K562 (cell line): ENCODE data around the gene TRIM65. TPM values are rescaled to one million over a fixed set of nuclear protein-coding genes. Genes with fewer than 3 reads are reported as not detected.
A peak's percentile ranks its signal among the peaks of the same experiment; 100 is the strongest.

Source experiments
- ATAC-seq: fragments of 200-7000 bp; cut with Tn5 transposase; 3 replicates; pipeline ENCODE4 v1.9.1; 2020; ENCODE audit warnings: moderate library complexity
- BruUV-seq: library from RNA; stranded (reverse); fragments of 400-500 nt; replicated peaks from 2 replicates; lab custom pipeline; 2021; lab: Mats Ljungman, UMichigan
- CTCF ChIA-PET: fragments of 300-600 bp; formaldehyde crosslinking; extraction: SDS; loops from one replicate; lab custom pipeline; 2021; ENCODE audit warnings: low intra/inter-chr PET ratio; lab: Yijun Ruan, JAX
- POLR2A ChIA-PET: fragments of 300-600, 350-650 bp; sonication (Branson Sonifier 250); formaldehyde crosslinking; extraction: SDS; loops from one replicate; lab custom pipeline; 2021; ENCODE audit warnings: antibody characterized with exemption, inconsistent platforms; lab: Yijun Ruan, JAX
- DNase-seq, 4 experiments: peaks; one replicate each; pipeline versions ENCODE4 v3.0.0 to v3.0.0-alpha.2; 2011 to 2018; ENCODE audit warnings: low spot score in 3 of 4, mixed read lengths in 3 of 4; ENCODE audit errors: extremely low read depth in 1 of 4
- FAIRE-seq: peaks from 2 replicates; lab custom pipeline; 2011; peaks lifted over from hg19 to GRCh38; lab: Jason Lieb, UNC
- H2AFZ ChIP-seq: 2 replicates; pipeline ENCODE4 v1.6.0; 2011; ENCODE audit warnings: low read depth, low read length, control low read depth, inconsistent platforms
- H3K27ac ChIP-seq: fragments of 200-600 bp; 3 replicates; pipeline ENCODE4 v1.8.0; 2011; ENCODE audit warnings: low read depth, mild to moderate bottlenecking, control low read depth, inconsistent platforms, low read length, moderate library complexity, mixed read lengths; ENCODE audit errors: extremely low read depth
- H3K27me3 ChIP-seq, 2 experiments: fragments of 300-600 bp in 1 of 2; 2 replicates in 1 of 2; 3 replicates in 1 of 2; pipeline versions ENCODE4 v1.6.0 to v1.8.0; 2011; ENCODE audit warnings: inconsistent platforms in 2 of 2, low read length in 2 of 2, mild to moderate bottlenecking in 1 of 2, mixed read lengths in 1 of 2, moderate library complexity in 1 of 2; ENCODE audit not compliant: control insufficient read depth in 2 of 2, insufficient read depth in 2 of 2
- H3K36me3 ChIP-seq: fragments of 300-600 bp; 3 replicates; pipeline ENCODE4 v1.8.0; 2011; ENCODE audit warnings: mild to moderate bottlenecking, low read length, inconsistent platforms; ENCODE audit not compliant: control insufficient read depth, insufficient read depth
- H3K4me1 ChIP-seq, 2 experiments: fragments of 200-600 bp in 1 of 2; replicated peaks in 1 of 2; 2 replicates in 1 of 2; 3 replicates in 1 of 2; pipeline versions ENCODE4 v1.5.1 to v1.8.0; 2011; ENCODE audit warnings: inconsistent platforms in 2 of 2, low read length in 2 of 2, mild to moderate bottlenecking in 1 of 2, mixed read lengths in 1 of 2, moderate library complexity in 1 of 2; ENCODE audit not compliant: control insufficient read depth in 2 of 2, insufficient read depth in 2 of 2
- H3K4me2 ChIP-seq: 2 replicates; pipeline ENCODE4 v1.6.1; 2011; ENCODE audit warnings: low read length, control low read depth, inconsistent platforms, mixed read lengths; ENCODE audit not compliant: insufficient read depth
- H3K4me3 ChIP-seq: fragments of 200-600 bp; sonication (generic), shearing (Covaris generic); 2 replicates; pipeline ENCODE4 v1.5.1; 2016; ENCODE audit warnings: control low read depth, inconsistent platforms
- H3K79me2 ChIP-seq: fragments of 200-600 bp; 3 replicates; pipeline ENCODE4 v1.8.0; 2011; ENCODE audit warnings: low read length, inconsistent platforms; ENCODE audit not compliant: control insufficient read depth, insufficient read depth
- H3K9ac ChIP-seq, 2 experiments: 2 replicates each; pipeline versions ENCODE4 v1.6.0 to v1.6.1; 2011; ENCODE audit warnings: low read depth in 2 of 2, low read length in 2 of 2, control low read depth in 1 of 2, inconsistent platforms in 1 of 2, mild to moderate bottlenecking in 1 of 2, mixed read lengths in 1 of 2; ENCODE audit not compliant: insufficient read depth in 1 of 2
- H3K9me1 ChIP-seq: one replicate; pipeline ENCODE4 v1.6.0; 2011; ENCODE audit warnings: inconsistent platforms, mild to moderate bottlenecking, low read length, moderate library complexity; ENCODE audit not compliant: control insufficient read depth, insufficient read depth
- H3K9me3 ChIP-seq: replicated peaks from 2 replicates; pipeline ENCODE4 v1.5.1; 2011; ENCODE audit warnings: low read depth, low read length, inconsistent platforms; ENCODE audit not compliant: control insufficient read depth, insufficient read depth
- H4K20me1 ChIP-seq: replicated peaks from 2 replicates; pipeline ENCODE4 v1.6.1; 2011; ENCODE audit warnings: low read length, inconsistent platforms, mixed read lengths; ENCODE audit not compliant: control insufficient read depth, insufficient read depth
- ADNP ChIP-seq: fragments of 200-800 bp; sonication (Bioruptor generic); IDR thresholded peaks from 2 replicates; pipeline ENCODE4 v1.6.1; 2016; ENCODE audit warnings: missing genetic modification characterization, missing compliant biosample characterization
- ARID1B ChIP-seq: fragments of 450-650 bp; IDR thresholded peaks from 2 replicates; pipeline ENCODE4 v1.6.1; 2016; ENCODE audit warnings: antibody characterized with exemption, mild to moderate bottlenecking, inconsistent platforms
- BHLHE40 ChIP-seq: IDR thresholded peaks from 2 replicates; pipeline ENCODE4 v1.6.1; 2011; ENCODE audit warnings: low read length, improper control_type of control experiment
- BRCA1 ChIP-seq, 2 experiments: fragments of 450-650 bp in 1 of 2; sonication (generic) in 1 of 2; formaldehyde crosslinking in 1 of 2; IDR thresholded peaks; 2 replicates each; pipeline versions ENCODE4 v1.5.0 to v1.6.1; 2017 to 2020; ENCODE audit warnings: mild to moderate bottlenecking in 1 of 2, missing genetic modification reagents in 1 of 2
- BRD9 ChIP-seq: fragments of 450-650 bp; IDR thresholded peaks from 2 replicates; pipeline ENCODE4 v1.6.1; 2018; ENCODE audit warnings: low read depth; ENCODE audit not compliant: partially characterized antibody
- E2F4 ChIP-seq: sonication (generic); formaldehyde crosslinking; IDR thresholded peaks from 2 replicates; pipeline ENCODE4 v1.8.0; 2022; ENCODE audit warnings: mild to moderate bottlenecking, low read depth, missing genetic modification reagents
- GMEB1 ChIP-seq: fragments of 250-450 bp; sonication (Bioruptor Pico); IDR thresholded peaks from 2 replicates; pipeline ENCODE4 v1.4.0; 2020; ENCODE audit warnings: mild to moderate bottlenecking
- HNRNPUL1 ChIP-seq: fragments of 200-400 bp; formaldehyde crosslinking; IDR thresholded peaks from 2 replicates; pipeline ENCODE4 v1.6.1; 2017; ENCODE audit warnings: low read length
- POLR2G ChIP-seq: fragments of 200-400 bp; formaldehyde crosslinking; IDR thresholded peaks from 2 replicates; pipeline ENCODE4 v1.6.1; 2017; ENCODE audit warnings: low read depth, mild to moderate bottlenecking, antibody characterized with exemption, low read length, moderate library complexity
- RBFOX2 ChIP-seq: fragments of 200-400 bp; formaldehyde crosslinking; IDR thresholded peaks from 2 replicates; pipeline ENCODE4 v1.6.1; 2017; ENCODE audit warnings: low read depth, mild to moderate bottlenecking, low read length, moderate library complexity
- RFX1 ChIP-seq: fragments of 450-650 bp; IDR thresholded peaks from 2 replicates; pipeline ENCODE4 v1.6.1; 2016; ENCODE audit warnings: mild to moderate bottlenecking, moderate library complexity
- SRSF3 ChIP-seq: fragments of 200-400 bp; formaldehyde crosslinking; IDR thresholded peaks from 2 replicates; pipeline ENCODE4 v1.6.1; 2016; ENCODE audit warnings: mild to moderate bottlenecking, low read length, moderate library complexity; ENCODE audit not compliant: insufficient read depth
- ZBED1 ChIP-seq: IDR thresholded peaks from 2 replicates; pipeline ENCODE4 v1.6.1; 2014
- ZBTB5 ChIP-seq: fragments of 450-650 bp; IDR thresholded peaks from 2 replicates; pipeline ENCODE4 v1.6.1; 2017; ENCODE audit warnings: antibody characterized with exemption
- ZKSCAN1 ChIP-seq: fragments of 150-350 bp; IDR thresholded peaks from 2 replicates; pipeline ENCODE4 v1.6.1; 2016; ENCODE audit warnings: low read depth, low read length
- ZNF24 ChIP-seq: fragments of 450-650 bp; IDR thresholded peaks from 2 replicates; pipeline ENCODE4 v1.6.1; 2016
- WGBS: fragments of 100-300 bp; shearing (Covaris generic); methylation state at CpG from one replicate; pipeline ENCODE4 v1.1.6; 2016; ENCODE audit warnings: low coverage, mixed read lengths; ENCODE audit not compliant: insufficient coverage; ENCODE audit errors: missing lambda C conversion rate; 5-methylcytosine and 5-hydroxymethylcytosine counted together
- in situ Hi-C: fragments of 300-500 bp; cut with MboI; formaldehyde crosslinking; loops from 4 replicates; pipeline ENCODE4 v1.15.0; 2018; ENCODE audit warnings: inconsistent platforms, mixed read lengths
- intact Hi-C: fragments of 100-400 bp; cut with micrococcal nuclease; formaldehyde crosslinking; loops from 2 replicates; pipeline ENCODE4 v1.14.2; 2022
- polyA plus RNA-seq, 8 experiments: library from polyadenylated mRNA; depleted of rRNA in 4 of 8; stranded (reverse) in 5 of 8; unstranded in 3 of 8; fragments of >200 nt; fragmentation: Nextera tagmentation in 2 of 8; fragmentation: Illumina TruSeq in 1 of 8; extraction: Ambion mirVana in 2 of 8; extraction: Trizol in 1 of 8; gene quantifications; 2 replicates each; pipeline versions ENCODE4 v1.2.1 to v1.2.3, GENCODE V29; 2011 to 2014; ENCODE audit warnings: inconsistent platforms in 1 of 8, missing spikeins in 1 of 8
- total RNA-seq, 7 experiments: library from RNA; depleted of rRNA in 6 of 7; stranded (reverse); fragments of >200 nt in 6 of 7; fragmentation: Illumina TruSeq in 2 of 7; extraction: Trizol in 2 of 7; gene quantifications; 2 replicates each; pipeline versions ENCODE4 v1.2.1 to v1.2.3, GENCODE V29; 2011 to 2021; ENCODE audit warnings: low replicate concordance in 1 of 7

Gene TRIM65
- total and polyA plus RNA-seq, 9 of the 15 experiments (the other 6 are each of a cell fraction or from before 2014, with no cell fraction given) = 2.8 to 45.7 (median 22.9) TPM

- H3K79me2 ChIP-seq = peaks cover 29% of the 10 kb centered on the region
- peak overlapping the region in 1 of 2 experiments; percentile 70; a peak in 2 of 4 replicates for H3K9ac ChIP-seq
- H3K36me3 ChIP-seq = peaks cover 64% of the 10 kb centered on the region; the same call in 2 of the 3 replicates
- 86% methylated on average over 13 of the region's 13 CpGs for WGBS
- in situ Hi-C loops (no loop called here), intact Hi-C loops (no loop called here)
- TF ChIP-seq ZBTB5 (no peak), E2F4 (CRISPR knock-in tag) (no peak), BRCA1 (IDR thresholded peaks at IDR 0.05) (no peak), BRCA1 (CRISPR knock-in tag; IDR thresholded peaks at IDR 0.05) (no peak), RBFOX2 (peak; percentile 57), HNRNPUL1 (no peak), ARID1B (no peak), BRD9 (no peak), GMEB1 (CRISPR knock-in tag) (no peak), ZKSCAN1 (no peak), ADNP (no peak), ZNF24 (no peak), POLR2G (peak; percentile 51), BHLHE40 (no peak), RFX1 (no peak), ZBED1 (no peak), SRSF3 (no peak)
- H3K4me3 ChIP-seq = no peak overlapping the region
- H4K20me1 ChIP-seq = no peaks in the 10 kb centered on the region
- no peak overlapping the region for H3K4me2 ChIP-seq
- H3K27me3 ChIP-seq = no peaks in the 10 kb centered on the region
- no peak for DNase-seq
- ATAC-seq = no peak
- no peaks in the 10 kb centered on the region for H3K9me1 ChIP-seq
- BruUV-seq = no TSS peak
- no peak overlapping the region for H2AFZ ChIP-seq
- no peaks in the 10 kb centered on the region for H3K9me3 ChIP-seq
- peaks cover 7 to 72% of the 10 kb centered on the region in 2 experiments; a peak in 4 of 5 replicates for H3K4me1 ChIP-seq
- H3K27ac ChIP-seq = no peak overlapping the region
- ChIA-PET CTCF (no interaction called here), POLR2A (interaction anchor here (0.6 to 15.9 kb wide), 6 partner anchors 10 to 126 kb away, joined by 3 to 169 read pairs (median 4); partner anchors contain the start of genes TRIM47 and WBP2)
- no peak for FAIRE-seq
Observed at GRCh38 chr17:75900691-75901533, 4.2 kb upstream of the TRIM65 start.
